ENCODE results near the gene ST6GALNAC3.

GRCh38 chr1:76133977-76134376, 59.4 kb downstream of the ST6GALNAC3 start:
- no peak for TF ChIP-seq EZH2 (IDR thresholded peaks at IDR 0.05; ENCODE audit: borderline replicate concordance)
- no peak for TF ChIP-seq CTCF (IDR thresholded peaks at IDR 0.05; ENCODE audit: poor library complexity)
- no peak for TF ChIP-seq EZH2phosphoT487 (IDR thresholded peaks at IDR 0.05; ENCODE audit: low read depth, severe bottlenecking, unreplicated experiment)

All from hepatocyte (in vitro differentiated cells).